ENCODE measurements around the gene RHD.
"Not testable (repeated sequence)": the region's sequence is repeated elsewhere in the genome, so short reads cannot be mapped to it uniquely, and the experiment has no call there.

- TF ChIP-seq MYC (IDR thresholded peaks at IDR 0.05; ENCODE audit: low read depth, low read length); POLR2A (IDR thresholded peaks at IDR 0.05; ENCODE audit: extremely low read depth, insufficient read length); CTCF (IDR thresholded peaks at IDR 0.05; ENCODE audit: low read depth, low read length); MAX (IDR thresholded peaks at IDR 0.05; ENCODE audit: low read depth, low read length): not testable (repeated sequence)
Measured at GRCh38 chr1:25294889-25295826, 22.8 kb downstream of the RHD start.
